H9 (cell line): ENCODE results near the gene COPG1. TPM values are rescaled to one million over a fixed set of nuclear protein-coding genes. Genes with fewer than 3 reads are reported as not detected.

Experiments used
- DNase-seq: peaks from one replicate; pipeline ENCODE4 v3.0.0-alpha.2; 2017
- H2AFZ ChIP-seq: one replicate; pipeline ENCODE4 v1.6.1; 2013; ENCODE audit warnings: mild to moderate bottlenecking, low read length, control low read depth, moderate library complexity
- H2AK5ac ChIP-seq: 2 replicates; pipeline ENCODE4 v1.6.1; 2013; ENCODE audit warnings: low read length, control low read depth, mixed read lengths; ENCODE audit not compliant: insufficient read length
- H2BK120ac ChIP-seq: one replicate; pipeline ENCODE4 v1.6.1; 2013; ENCODE audit warnings: low read depth, mild to moderate bottlenecking, low read length, control low read depth, inconsistent platforms; ENCODE audit not compliant: poor library complexity, severe bottlenecking
- H2BK12ac ChIP-seq: 2 replicates; pipeline ENCODE4 v1.6.1; 2013; ENCODE audit warnings: low read length, control low read depth, mixed read lengths, low read depth; ENCODE audit not compliant: insufficient read length
- H2BK15ac ChIP-seq: 2 replicates; pipeline ENCODE4 v1.6.1; 2013; ENCODE audit warnings: low read depth, low read length, control low read depth
- H2BK20ac ChIP-seq: one replicate; pipeline ENCODE4 v1.6.1; 2013; ENCODE audit warnings: low read depth, mild to moderate bottlenecking, low read length, control low read depth, inconsistent platforms; ENCODE audit not compliant: poor library complexity, severe bottlenecking
- H2BK5ac ChIP-seq: 2 replicates; pipeline ENCODE4 v1.6.1; 2013; ENCODE audit warnings: low read length, control low read depth, mixed read lengths; ENCODE audit not compliant: insufficient read length
- H3K14ac ChIP-seq: 2 replicates; pipeline ENCODE4 v1.6.1; 2013; ENCODE audit warnings: low read length, control low read depth; ENCODE audit not compliant: insufficient read depth
- H3K18ac ChIP-seq: 2 replicates; pipeline ENCODE4 v1.6.1; 2013; ENCODE audit warnings: low read depth, mild to moderate bottlenecking, mixed read lengths, low read length, control low read depth; ENCODE audit not compliant: insufficient read length
- H3K23ac ChIP-seq: 2 replicates; pipeline ENCODE4 v1.6.1; 2013; ENCODE audit warnings: low read length, control low read depth, mixed read lengths, low read depth; ENCODE audit not compliant: insufficient read length
- H3K23me2 ChIP-seq: 2 replicates; pipeline ENCODE4 v1.6.1; 2013; ENCODE audit warnings: low read depth, mild to moderate bottlenecking, mixed read lengths, low read length, control low read depth; ENCODE audit not compliant: insufficient read length, poor library complexity, severe bottlenecking
- H3K27ac ChIP-seq: 2 replicates; pipeline ENCODE4 v1.5.1; 2013; ENCODE audit warnings: low read length, control low read depth, mixed read lengths, low read depth; ENCODE audit not compliant: insufficient read length
- H3K27me3 ChIP-seq: 2 replicates; pipeline ENCODE4 v1.6.1; 2013; ENCODE audit warnings: low read length, control low read depth, inconsistent platforms; ENCODE audit not compliant: insufficient read depth
- H3K4ac ChIP-seq: 2 replicates; pipeline ENCODE4 v1.6.1; 2013; ENCODE audit warnings: low read depth, mild to moderate bottlenecking, control low read depth, inconsistent platforms, low read length, moderate library complexity
- H3K4me1 ChIP-seq: 2 replicates; pipeline ENCODE4 v1.6.1; 2013; ENCODE audit warnings: low read length, control low read depth, inconsistent platforms; ENCODE audit not compliant: insufficient read depth
- H3K4me2 ChIP-seq: 2 replicates; pipeline ENCODE4 v1.6.1; 2013; ENCODE audit warnings: low read length, control low read depth, mixed read lengths; ENCODE audit not compliant: insufficient read length, insufficient read depth
- H3K56ac ChIP-seq: 2 replicates; pipeline ENCODE4 v1.6.1; 2013; ENCODE audit warnings: low read depth, mild to moderate bottlenecking, mixed read lengths, low read length, control low read depth; ENCODE audit not compliant: insufficient read length
- H3K79me1 ChIP-seq: 2 replicates; pipeline ENCODE4 v1.6.1; 2013; ENCODE audit warnings: low read depth, mild to moderate bottlenecking, moderate library complexity, low read length, control low read depth, inconsistent platforms; ENCODE audit not compliant: insufficient read depth, poor library complexity, severe bottlenecking
- H3K79me2 ChIP-seq: 2 replicates; pipeline ENCODE4 v1.6.1; 2013; ENCODE audit warnings: low read length, control low read depth, inconsistent platforms; ENCODE audit not compliant: insufficient read depth
- H3K9ac ChIP-seq: 2 replicates; pipeline ENCODE4 v1.6.1; 2013; ENCODE audit warnings: low read length, control low read depth, mixed read lengths; ENCODE audit not compliant: insufficient read length; ENCODE audit errors: extremely low read depth
- H3K9me3 ChIP-seq: one replicate; pipeline ENCODE4 v1.6.1; 2013; ENCODE audit warnings: low read depth, low read length, inconsistent platforms; ENCODE audit not compliant: control insufficient read depth
- H3T11ph ChIP-seq: one replicate; pipeline ENCODE4 v1.6.1; 2013; ENCODE audit warnings: mild to moderate bottlenecking, low read length, control low read depth, inconsistent platforms
- H4K20me1 ChIP-seq: one replicate; pipeline ENCODE4 v1.6.1; 2013; ENCODE audit not compliant: control insufficient read depth, insufficient read length, insufficient read depth
- H4K5ac ChIP-seq: 2 replicates; pipeline ENCODE4 v1.6.1; 2013; ENCODE audit warnings: low read depth, mild to moderate bottlenecking, mixed read lengths, low read length, control low read depth; ENCODE audit not compliant: insufficient read length
- H4K8ac ChIP-seq: replicated peaks from 2 replicates; pipeline ENCODE4 v1.6.1; 2013; ENCODE audit warnings: low read length, control low read depth, mixed read lengths, low read depth; ENCODE audit not compliant: insufficient read length
- H4K91ac ChIP-seq: 2 replicates; pipeline ENCODE4 v1.6.1; 2013; ENCODE audit warnings: low read depth, mild to moderate bottlenecking, moderate library complexity, mixed read lengths, low read length, control low read depth; ENCODE audit not compliant: insufficient read length
- H3K27ac Mint-ChIP-seq, 3 experiments: 2 replicates in 2 of 3; 3 replicates in 1 of 3; pipeline ENCODE4 v1.8.0; 2020 to 2021; ENCODE audit warnings: mixed read lengths in 3 of 3, mild to moderate bottlenecking in 1 of 3, moderate library complexity in 1 of 3
- H3K27me3 Mint-ChIP-seq: 2 replicates; pipeline ENCODE4 v1.8.0; 2021; ENCODE audit warnings: low read depth, mild to moderate bottlenecking, moderate library complexity, mixed read lengths
- H3K36me3 Mint-ChIP-seq, 3 experiments: 2 replicates in 2 of 3; 3 replicates in 1 of 3; pipeline ENCODE4 v1.8.0; 2020 to 2021; ENCODE audit warnings: low read depth in 3 of 3, mixed read lengths in 3 of 3; ENCODE audit not compliant: insufficient read depth in 1 of 3
- H3K4me1 Mint-ChIP-seq, 2 experiments: 2 replicates each; pipeline ENCODE4 v1.8.0; 2020; ENCODE audit warnings: mixed read lengths in 2 of 2
- H3K4me3 Mint-ChIP-seq, 2 experiments: 2 replicates in 1 of 2; 3 replicates in 1 of 2; pipeline ENCODE4 v1.8.0; 2020 to 2021; ENCODE audit warnings: mild to moderate bottlenecking in 2 of 2, mixed read lengths in 2 of 2, moderate library complexity in 1 of 2
- H3K9me3 Mint-ChIP-seq, 2 experiments: 2 replicates in 1 of 2; 3 replicates in 1 of 2; pipeline ENCODE4 v1.8.0; 2020; ENCODE audit warnings: mild to moderate bottlenecking in 2 of 2, mixed read lengths in 2 of 2, moderate library complexity in 1 of 2
- CTCF ChIP-seq: fragments of 200-600 bp; sonication (generic); conservative IDR thresholded peaks from 3 replicates; pipeline ENCODE4 v1.8.0; 2021; ENCODE audit warnings: antibody characterized with exemption, mild to moderate bottlenecking
- WGBS: extraction: QIAGEN DNeasy Blood & Tissue Kit; methylation state at CpG from one replicate; pipeline ENCODE4 v1.1.7; 2013; ENCODE audit warnings: missing lambda C conversion rate, low lambda C conversion rate, mixed read lengths; ENCODE audit not compliant: insufficient read length; ENCODE audit errors: extremely low coverage; 5-methylcytosine and 5-hydroxymethylcytosine counted together
- total RNA-seq: library from RNA; stranded (reverse); gene quantifications from 2 replicates; pipeline ENCODE4 v1.2.1, GENCODE V29; 2021

Gene COPG1
- total RNA-seq, 1 experiment from 2014 or later = 147 TPM

GRCh38 chr3:129239991-129240390, 9.4 kb upstream of the COPG1 start:
- Histone ChIP-seq H3K4me1 (no peaks in the 10 kb centered on the region), H4K20me1 (no peaks in the 10 kb centered on the region), H3K27ac (no peak overlapping the region), H3K23ac (no peak overlapping the region), H2AK5ac (no peak overlapping the region), H3K23me2 (no peaks in the 10 kb centered on the region), H3T11ph (no peak overlapping the region), H3K9ac (no peak overlapping the region), H2BK5ac (no peak overlapping the region), H3K56ac (no peak overlapping the region), H3K18ac (no peak overlapping the region), H4K5ac (no peak overlapping the region), H3K27me3 (no peaks in the 10 kb centered on the region), H2BK120ac (no peak overlapping the region), H3K79me2 (no peaks in the 10 kb centered on the region), H2BK15ac (no peak overlapping the region), H2BK12ac (no peak overlapping the region), H3K4ac (no peak overlapping the region), H4K91ac (no peak overlapping the region), H3K14ac (no peak overlapping the region), H3K79me1 (no peaks in the 10 kb centered on the region), H2AFZ (no peak overlapping the region), H3K9me3 (no peaks in the 10 kb centered on the region), H3K4me2 (no peak overlapping the region), H2BK20ac (no peak overlapping the region), H4K8ac (no peak overlapping the region)
- Mint-ChIP-seq H3K36me3 (no peaks in the 10 kb centered on the region), H3K4me1 (peaks cover 6 to 8% of the 10 kb centered on the region in 2 experiments), H3K27ac (peak overlapping the region in 2 of 3 experiments; percentile 72 to 81; a peak in 3 of 7 replicates), H3K9me3 (no peaks in the 10 kb centered on the region), H3K4me3 (peak overlapping the region in 1 of 2 experiments; percentile 4; a peak in 1 of 5 replicates), H3K27me3 (no peaks in the 10 kb centered on the region)
- no CpG with 5 or more reads among the region's 6 CpGs for WGBS
- DNase-seq = peak; percentile 37
- no peak for TF ChIP-seq CTCF
